ENCODE results near the gene SLC30A5.
A peak's percentile ranks its signal among the peaks of the same experiment; 100 is the strongest.

Gene SLC30A5

GRCh38 chr5:69167493-69167855 lies 73.7 kb downstream of the SLC30A5 start:
- peak; percentile 10 for DNase-seq (ENCODE audit: low spot score)

GRCh38 chr5:69167929-69168328 lies 74.1 kb downstream of the SLC30A5 start:
- no peak for DNase-seq (ENCODE audit: low spot score)

GRCh38 chr5:69170495-69170894 lies 76.7 kb downstream of the SLC30A5 start:
- no peak for DNase-seq (ENCODE audit: low spot score)

GRCh38 chr5:69170969-69171368 lies 77.2 kb downstream of the SLC30A5 start:
- no peak for DNase-seq (ENCODE audit: low spot score)
